ENCODE measurements around the gene COL4A2. TPM values are rescaled to one million over a fixed set of nuclear protein-coding genes. Genes with fewer than 3 reads are reported as not detected.
A peak's percentile ranks its signal among the peaks of the same experiment; 100 is the strongest.

Gene COL4A2
- polyA plus RNA-seq, 10 donors: 403 to 674 (median 464) TPM

GRCh38 chr13:110509971-110510786 lies 203.1 kb downstream of the COL4A2 start:
- peak in 2 of 3 donors; percentile 42 to 79 for DNase-seq

- DNase-seq: no peak
These were observed 204.6 kb downstream of the COL4A2 start for GRCh38 chr13:110511509-110512181.

GRCh38 chr13:110512198-110512740 lies 205.2 kb downstream of the COL4A2 start:
- no peak for DNase-seq

GRCh38 chr13:110516500-110516899 lies 209.4 kb downstream of the COL4A2 start:
- no peak for DNase-seq

- DNase-seq: no peak
These were observed 210.6 kb downstream of the COL4A2 start for GRCh38 chr13:110517505-110518225.

- DNase-seq: no peak
These were observed 211.1 kb downstream of the COL4A2 start for GRCh38 chr13:110518226-110518525.

GRCh38 chr13:110518571-110518970 lies 211.5 kb downstream of the COL4A2 start:
- DNase-seq: no peak

GRCh38 chr13:110519046-110519445 lies 212.0 kb downstream of the COL4A2 start:
- no peak for DNase-seq

GRCh38 chr13:110519506-110519905 lies 212.4 kb downstream of the COL4A2 start:
- DNase-seq: no peak

GRCh38 chr13:110520431-110521295 lies 213.6 kb downstream of the COL4A2 start:
- DNase-seq: peak in 2 of 3 donors; percentile 44 to 60

- DNase-seq: no peak
These were observed 214.2 kb downstream of the COL4A2 start for GRCh38 chr13:110521296-110521680.

- DNase-seq: no peak
These were observed 214.9 kb downstream of the COL4A2 start for GRCh38 chr13:110521946-110522345.

- no peak for DNase-seq
These were observed 215.6 kb downstream of the COL4A2 start for GRCh38 chr13:110522721-110523120.

GRCh38 chr13:110523180-110523579 lies 216.1 kb downstream of the COL4A2 start:
- DNase-seq: no peak

GRCh38 chr13:110523838-110524540 lies 216.9 kb downstream of the COL4A2 start:
- no peak for DNase-seq

GRCh38 chr13:110524541-110525257 lies 217.6 kb downstream of the COL4A2 start:
- DNase-seq: no peak

GRCh38 chr13:110525328-110526319 lies 218.5 kb downstream of the COL4A2 start:
- no peak for DNase-seq

- no peak for DNase-seq
These were observed 221.3 kb downstream of the COL4A2 start for GRCh38 chr13:110528371-110528770.

- DNase-seq: no peak
These were observed 221.8 kb downstream of the COL4A2 start for GRCh38 chr13:110528911-110529310.

Measured in muscle of back (tissue), 11 donors.